Nephron (organoid): Measurements from ENCODE around the gene PRKN.
A peak's percentile ranks its signal among the peaks of the same experiment; 100 is the strongest.

Experiments
- H3K27ac Mint-ChIP-seq, 3 experiments: 2 replicates each; pipeline ENCODE4 v1.8.0; 2020; ENCODE audit warnings: mixed read lengths in 3 of 3, mild to moderate bottlenecking in 2 of 3, moderate library complexity in 1 of 3
- H3K27me3 Mint-ChIP-seq: 2 replicates; pipeline ENCODE4 v1.8.0; 2021; ENCODE audit warnings: low read depth, mild to moderate bottlenecking, moderate library complexity, mixed read lengths
- H3K36me3 Mint-ChIP-seq: 2 replicates; pipeline ENCODE4 v1.8.0; 2020; ENCODE audit warnings: low read depth, mixed read lengths
- H3K4me1 Mint-ChIP-seq: 2 replicates; pipeline ENCODE4 v1.8.0; 2020; ENCODE audit warnings: mixed read lengths
- H3K4me3 Mint-ChIP-seq, 3 experiments: 2 replicates each; pipeline ENCODE4 v1.8.0; 2020; ENCODE audit warnings: mild to moderate bottlenecking in 3 of 3, mixed read lengths in 3 of 3, moderate library complexity in 2 of 3
- H3K9me3 Mint-ChIP-seq: 2 replicates; pipeline ENCODE4 v1.8.0; 2020; ENCODE audit warnings: mixed read lengths
- CTCF ChIP-seq, 3 experiments: fragments of 200-600 bp; sonication (generic); IDR thresholded peaks; one replicate each; pipeline ENCODE4 v1.5.0; 2021; ENCODE audit warnings: antibody characterized with exemption in 3 of 3; ENCODE audit not compliant: unreplicated experiment in 3 of 3

The PRKN gene

DNA sequence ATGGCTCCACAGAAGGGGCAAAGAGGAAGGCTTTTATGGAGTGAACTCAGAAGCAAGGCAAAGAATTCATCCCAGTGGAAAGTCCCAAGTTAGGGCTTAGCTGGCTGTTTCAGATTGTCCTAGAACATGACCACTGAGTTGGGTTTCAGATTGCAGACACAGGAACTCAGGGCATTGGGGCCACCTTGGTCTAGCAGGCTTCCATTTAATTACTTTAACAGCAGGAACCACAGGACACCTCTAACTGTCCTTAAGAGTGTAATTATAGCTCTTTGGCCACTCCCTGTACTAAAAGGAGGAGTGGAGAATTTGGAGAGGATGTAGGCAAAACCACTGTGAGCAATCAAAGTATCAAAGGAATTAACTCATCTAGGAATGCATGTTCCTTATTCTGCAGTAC is 1303.1 kb downstream of the PRKN start:
- no peak for TF ChIP-seq CTCF (IDR thresholded peaks at IDR 0.05; ENCODE audit: unreplicated experiment in 3 of 3)
- peaks cover 4% of the 10 kb centered on the region for H3K36me3 Mint-ChIP-seq
- no peak overlapping the region for H3K4me3 Mint-ChIP-seq
- peaks cover 7% of the 10 kb centered on the region for H3K9me3 Mint-ChIP-seq
- H3K4me1 Mint-ChIP-seq: peaks cover 15% of the 10 kb centered on the region
- peaks cover 7% of the 10 kb centered on the region for H3K27me3 Mint-ChIP-seq
- H3K27ac Mint-ChIP-seq: no peak overlapping the region

GRCh38 chr6:161422710-161423680 is 1304.6 kb downstream of the PRKN start:
- peaks cover 4% of the 10 kb centered on the region for H3K27me3 Mint-ChIP-seq
- no peak overlapping the region for H3K4me3 Mint-ChIP-seq
- no peak for TF ChIP-seq CTCF (IDR thresholded peaks at IDR 0.05; ENCODE audit: unreplicated experiment in 3 of 3)
- peaks cover 3% of the 10 kb centered on the region for H3K9me3 Mint-ChIP-seq
- peaks cover 25% of the 10 kb centered on the region for H3K4me1 Mint-ChIP-seq
- H3K27ac Mint-ChIP-seq: peak overlapping the region; percentile 17 to 41 (median 24)
- no peaks in the 10 kb centered on the region for H3K36me3 Mint-ChIP-seq

GRCh38 chr6:161418463-161418945 is 1309.1 kb downstream of the PRKN start:
- H3K36me3 Mint-ChIP-seq: no peaks in the 10 kb centered on the region
- H3K27me3 Mint-ChIP-seq: peaks cover 4% of the 10 kb centered on the region
- H3K27ac Mint-ChIP-seq: peak overlapping the region; percentile 84 to 92 (median 89)
- no peaks in the 10 kb centered on the region for H3K9me3 Mint-ChIP-seq
- TF ChIP-seq CTCF (IDR thresholded peaks at IDR 0.05; ENCODE audit: unreplicated experiment in 3 of 3): peak; percentile 78 to 80 (median 80)
- peaks cover 44% of the 10 kb centered on the region for H3K4me1 Mint-ChIP-seq
- peak overlapping the region in 2 of 3 experiments; percentile 7 to 14 for H3K4me3 Mint-ChIP-seq

DNA sequence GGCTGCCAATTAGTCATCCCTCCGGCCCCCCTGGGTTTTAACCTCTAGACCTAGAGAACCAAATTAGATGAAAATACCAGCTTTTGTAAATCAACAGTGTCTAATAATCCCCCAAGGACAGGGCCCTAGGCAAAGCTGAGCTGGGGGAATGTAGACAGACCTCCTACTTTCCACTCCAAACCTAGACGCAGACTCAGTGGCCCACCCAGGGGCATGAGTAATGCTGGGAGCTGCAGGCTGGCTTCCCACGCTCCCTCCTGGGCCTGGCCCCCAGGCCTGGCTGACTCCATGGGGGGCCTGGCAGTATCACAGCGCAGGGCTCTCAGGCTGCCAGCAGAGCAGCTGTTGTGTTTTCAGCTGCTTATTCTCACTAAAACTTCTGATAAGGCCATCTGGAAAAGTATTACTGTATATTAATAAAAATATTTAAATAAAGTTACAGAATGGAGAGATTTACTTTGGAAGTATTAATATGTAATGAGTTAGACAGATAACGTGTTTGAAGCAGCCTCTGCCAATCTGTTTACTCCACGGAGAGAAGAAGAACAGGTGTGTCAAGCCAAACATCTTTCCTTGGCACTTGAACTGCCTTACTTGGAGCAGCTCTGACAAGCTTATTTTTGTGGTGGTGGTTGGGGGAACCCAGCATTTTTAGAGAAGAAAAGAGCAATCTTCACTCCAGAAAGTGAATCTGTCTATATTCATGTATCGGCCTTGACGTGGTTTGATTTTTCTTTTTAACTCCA is 1309.7 kb downstream of the PRKN start:
- no peaks in the 10 kb centered on the region for H3K9me3 Mint-ChIP-seq
- no peak for TF ChIP-seq CTCF (IDR thresholded peaks at IDR 0.05; ENCODE audit: unreplicated experiment in 3 of 3)
- no peaks in the 10 kb centered on the region for H3K36me3 Mint-ChIP-seq
- H3K4me1 Mint-ChIP-seq: peaks cover 41% of the 10 kb centered on the region
- H3K27me3 Mint-ChIP-seq: peaks cover 4% of the 10 kb centered on the region
- H3K27ac Mint-ChIP-seq: peak overlapping the region; percentile 84 to 92 (median 89)
- H3K4me3 Mint-ChIP-seq: peak overlapping the region in 2 of 3 experiments; percentile 7 to 14

GRCh38 chr6:161415302-161415855 is 1312.2 kb downstream of the PRKN start:
- H3K36me3 Mint-ChIP-seq: no peaks in the 10 kb centered on the region
- H3K4me3 Mint-ChIP-seq: no peak overlapping the region
- H3K4me1 Mint-ChIP-seq: peaks cover 29% of the 10 kb centered on the region
- H3K27ac Mint-ChIP-seq: peak overlapping the region; percentile 60 to 93 (median 83)
- no peaks in the 10 kb centered on the region for H3K27me3 Mint-ChIP-seq
- TF ChIP-seq CTCF (IDR thresholded peaks at IDR 0.05; ENCODE audit: unreplicated experiment in 3 of 3): no peak
- no peaks in the 10 kb centered on the region for H3K9me3 Mint-ChIP-seq
